AG10803 (cell line): Measurements from ENCODE around the gene VPS72.

Experiments
- DNase-seq: peaks from one replicate; pipeline ENCODE4 v3.0.0; 2010; ENCODE audit warnings: low read depth
- H3K4me3 ChIP-seq: 2 replicates; pipeline ENCODE4 v1.5.1; 2011; ENCODE audit warnings: mild to moderate bottlenecking, low read length, control low read depth
- TF ChIP-seq, protein P1 (sequence below): conservative IDR thresholded peaks from 2 replicates; pipeline ENCODE4 v1.5.1; 2011; ENCODE audit warnings: mild to moderate bottlenecking, low read length, control low read depth, inconsistent platforms

VPS72 gene

DNA sequence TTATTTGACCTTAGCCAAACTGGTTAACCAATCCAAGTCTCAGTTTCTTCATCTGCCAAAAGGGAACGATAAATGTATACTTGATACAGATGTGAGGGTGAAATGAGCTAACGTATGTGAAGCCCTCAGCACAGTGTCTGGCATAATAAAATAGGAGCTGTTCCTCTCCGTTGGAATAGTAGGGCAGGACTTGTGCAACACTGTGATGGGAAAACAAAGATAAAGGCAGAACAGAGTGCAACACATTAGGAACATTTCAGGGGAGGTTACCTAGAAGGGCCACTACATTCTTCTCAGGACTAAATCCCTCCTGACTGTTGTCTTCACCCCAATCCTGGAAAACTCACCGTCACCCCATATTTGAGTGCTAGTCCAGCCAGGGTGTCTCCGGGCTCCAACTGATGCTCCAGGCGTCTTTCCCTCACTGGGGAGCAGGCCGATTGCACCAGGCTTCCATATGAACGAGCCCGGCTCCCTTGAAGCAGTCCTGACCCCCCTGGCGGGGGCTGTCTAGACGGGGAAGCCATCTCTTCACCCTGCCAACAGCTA, 25.2 kb downstream of the VPS72 start:
- TF ChIP-seq, protein P1, sequence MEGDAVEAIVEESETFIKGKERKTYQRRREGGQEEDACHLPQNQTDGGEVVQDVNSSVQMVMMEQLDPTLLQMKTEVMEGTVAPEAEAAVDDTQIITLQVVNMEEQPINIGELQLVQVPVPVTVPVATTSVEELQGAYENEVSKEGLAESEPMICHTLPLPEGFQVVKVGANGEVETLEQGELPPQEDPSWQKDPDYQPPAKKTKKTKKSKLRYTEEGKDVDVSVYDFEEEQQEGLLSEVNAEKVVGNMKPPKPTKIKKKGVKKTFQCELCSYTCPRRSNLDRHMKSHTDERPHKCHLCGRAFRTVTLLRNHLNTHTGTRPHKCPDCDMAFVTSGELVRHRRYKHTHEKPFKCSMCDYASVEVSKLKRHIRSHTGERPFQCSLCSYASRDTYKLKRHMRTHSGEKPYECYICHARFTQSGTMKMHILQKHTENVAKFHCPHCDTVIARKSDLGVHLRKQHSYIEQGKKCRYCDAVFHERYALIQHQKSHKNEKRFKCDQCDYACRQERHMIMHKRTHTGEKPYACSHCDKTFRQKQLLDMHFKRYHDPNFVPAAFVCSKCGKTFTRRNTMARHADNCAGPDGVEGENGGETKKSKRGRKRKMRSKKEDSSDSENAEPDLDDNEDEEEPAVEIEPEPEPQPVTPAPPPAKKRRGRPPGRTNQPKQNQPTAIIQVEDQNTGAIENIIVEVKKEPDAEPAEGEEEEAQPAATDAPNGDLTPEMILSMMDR, result no peak
- DNase-seq, result peak; percentile 22
- peak overlapping the region; percentile 98 for H3K4me3 ChIP-seq

DNA sequence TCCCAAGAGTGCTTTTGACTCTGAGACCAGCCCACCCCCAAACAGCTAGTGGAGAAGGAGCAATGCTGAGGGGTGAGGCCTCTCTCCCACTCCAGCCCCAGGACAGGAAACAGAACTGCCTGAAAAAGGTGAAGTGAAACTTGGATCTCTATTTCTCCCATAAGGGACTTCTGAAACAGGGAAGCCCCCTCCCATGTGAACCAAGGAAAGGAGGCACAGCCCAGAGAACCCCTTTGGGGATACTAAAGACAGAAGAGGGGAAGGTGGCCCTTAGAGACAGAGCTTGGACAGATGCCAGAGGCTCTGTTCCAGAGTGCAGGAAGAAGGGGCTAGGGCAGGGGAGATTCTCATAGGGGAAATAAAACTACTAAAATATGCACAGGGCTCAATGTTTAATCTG, 30.6 kb downstream of the VPS72 start:
- TF ChIP-seq, protein P1, result no peak
- no peak overlapping the region for H3K4me3 ChIP-seq
- DNase-seq, result no peak

DNA sequence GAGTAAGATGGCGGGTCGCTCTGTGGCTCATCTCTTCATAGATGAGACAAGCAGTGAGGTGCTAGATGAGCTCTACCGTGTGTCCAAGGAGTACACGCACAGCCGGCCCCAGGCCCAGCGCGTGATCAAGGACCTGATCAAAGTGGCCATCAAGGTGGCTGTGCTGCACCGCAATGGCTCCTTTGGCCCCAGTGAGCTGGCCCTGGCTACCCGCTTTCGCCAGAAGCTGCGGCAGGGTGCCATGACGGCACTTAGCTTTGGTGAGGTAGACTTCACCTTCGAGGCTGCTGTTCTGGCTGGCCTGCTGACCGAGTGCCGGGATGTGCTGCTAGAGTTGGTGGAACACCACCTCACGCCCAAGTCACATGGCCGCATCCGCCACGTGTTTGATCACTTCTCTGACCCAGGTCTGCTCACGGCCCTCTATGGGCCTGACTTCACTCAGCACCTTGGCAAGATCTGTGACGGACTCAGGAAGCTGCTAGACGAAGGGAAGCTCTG, 31.2 kb downstream of the VPS72 start:
- H3K4me3 ChIP-seq, result no peak overlapping the region
- DNase-seq, result no peak
- TF ChIP-seq, protein P1, result no peak

DNA sequence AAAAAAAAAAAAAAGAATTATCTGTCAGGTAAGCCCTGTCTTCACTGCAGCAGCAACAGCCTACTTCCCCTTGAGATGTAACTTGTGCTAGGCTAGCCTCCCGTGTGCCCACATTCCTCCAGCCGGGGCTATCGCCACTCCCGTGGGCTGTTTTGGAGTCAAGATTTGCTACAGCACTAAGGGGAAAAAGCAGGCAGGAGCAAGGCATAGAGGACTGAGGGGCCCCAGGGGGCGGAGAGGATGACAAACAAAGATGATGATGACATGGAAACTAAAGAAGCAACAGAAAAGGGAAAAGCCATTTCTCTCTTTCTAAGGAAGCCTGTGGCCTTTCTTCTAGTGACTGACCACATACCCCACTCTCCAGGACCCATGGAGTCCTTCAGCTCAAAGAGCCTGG, 31.7 kb downstream of the VPS72 start:
- H3K4me3 ChIP-seq, result no peak overlapping the region
- TF ChIP-seq, protein P1, result no peak
- no peak for DNase-seq

DNA sequence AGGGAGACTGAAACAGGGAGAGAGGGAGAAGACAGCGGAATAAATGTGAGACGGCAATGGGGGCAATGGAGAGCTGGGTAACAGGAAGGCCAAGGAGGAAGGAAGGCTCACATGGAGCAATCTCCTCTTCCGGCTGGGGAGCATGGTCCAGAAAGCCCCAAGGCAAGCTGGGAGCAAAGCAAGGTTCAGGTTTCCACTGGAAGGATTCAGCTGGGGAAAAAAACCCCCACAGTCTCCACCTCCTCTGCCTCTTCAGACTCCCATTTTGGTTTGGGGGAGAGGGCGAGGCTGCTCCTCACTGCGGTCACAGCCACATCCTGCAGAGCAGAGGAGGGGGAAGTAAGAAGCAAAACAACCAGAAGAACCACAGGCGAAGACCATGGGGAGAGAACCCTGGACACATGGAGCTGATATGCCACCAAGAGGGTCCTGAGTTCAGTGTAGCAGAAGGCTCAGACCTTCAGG, 32.9 kb downstream of the VPS72 start:
- DNase-seq, result no peak
- H3K4me3 ChIP-seq, result no peak overlapping the region
- TF ChIP-seq, protein P1, result no peak

DNA sequence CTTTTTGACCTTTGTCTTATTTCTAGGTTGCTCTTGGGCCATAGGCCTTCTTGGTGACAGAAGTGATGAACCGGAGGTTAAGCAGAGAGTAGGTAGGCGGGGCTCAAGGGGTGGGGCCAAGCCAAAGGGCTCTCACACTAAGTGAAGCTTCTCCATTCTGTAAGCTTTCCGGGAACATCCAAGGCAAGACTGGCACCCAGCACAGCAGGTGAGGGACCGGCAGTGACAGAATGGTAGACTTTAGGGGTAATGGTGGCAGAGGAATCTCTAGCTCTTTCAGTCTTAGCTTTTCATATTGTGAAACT, 33.5 kb downstream of the VPS72 start, which contains the start of gene TNFAIP8L2:
TNFAIP8L2 (plus strand) TSS at position 135 of the 305 bp plus-strand sequence. CDS start 2,049 bp downstream, outside the sequence.
- no peak within 1 kb of the TSS for H3K4me3 ChIP-seq
- TF ChIP-seq, protein P1, result no peak
- no peak for DNase-seq

DNA sequence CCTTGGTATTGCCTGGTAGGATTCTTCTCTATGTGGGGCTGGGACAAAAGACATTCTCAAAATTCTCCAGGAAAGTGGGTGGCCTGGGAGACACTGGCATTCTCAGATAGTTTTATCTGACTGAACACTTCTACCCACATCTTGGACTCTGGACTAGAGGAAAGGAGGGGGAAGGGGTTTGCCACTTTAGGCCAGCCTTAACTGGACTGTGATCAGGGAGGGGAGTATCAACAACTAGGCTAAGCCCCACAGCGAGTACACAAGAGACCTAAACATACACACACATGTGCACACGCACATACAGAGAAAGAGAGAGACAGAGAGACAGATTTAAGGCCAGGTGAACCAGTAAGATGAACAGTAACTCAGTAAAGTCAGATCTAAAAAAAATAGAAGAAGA, 42.3 kb downstream of the VPS72 start:
- TF ChIP-seq, protein P1, result no peak
- DNase-seq, result no peak
- no peak overlapping the region for H3K4me3 ChIP-seq
